K562 treated with DMSO at 1 percent for 4 hours (cell line): ENCODE data around the gene KNSTRN. TPM values are rescaled to one million over a fixed set of nuclear protein-coding genes. Genes with fewer than 3 reads are reported as not detected.

ENCODE experiments used
- total RNA-seq: library from RNA; unstranded; fragments of 300-600 nt; gene quantifications from 2 replicates; pipeline ENCODE4 v1.2.3, GENCODE V29; 2022; ENCODE audit not compliant: insufficient read depth

The KNSTRN gene
- total RNA-seq = 14.9 and 20.8 TPM in 2 replicates

GRCh38 chr15:40382580-40383456 lies at the start of gene KNSTRN:
KNSTRN (plus strand) TSS chr15:40382721; CDS start chr15:40382836, 115 bp downstream.

GRCh38 chr15:40340740-40341400 lies 41.7 kb upstream of the KNSTRN start, which contains the start of gene CCDC9B:
CCDC9B (minus strand) TSS chr15:40340939; CDS start chr15:40340819, 120 bp downstream.

GRCh38 chr15:40357723-40358470 lies 24.6 kb upstream of the KNSTRN start, which contains the start of gene DISP2:
DISP2 (plus strand) TSS chr15:40358219; CDS start chr15:40358322, 103 bp downstream.

GRCh38 chr15:40405501-40406381 lies 23.2 kb downstream of the KNSTRN start, which contains the start of gene IVD:
IVD (plus strand) TSS chr15:40405795; CDS start chr15:40405828, 33 bp downstream.

GRCh38 chr15:40440743-40441564 lies 58.4 kb downstream of the KNSTRN start, which contains the start of gene BAHD1:
BAHD1 (plus strand) TSS chr15:40440953; CDS start chr15:40458465, 17,512 bp downstream.

Other genes starting within 250 kb of the KNSTRN start
- 27.4 and 37.9 TPM in 2 replicates for gene BUB1B, start 221.7 kb upstream of the KNSTRN start, total RNA-seq
- gene PAK6, start 143.7 kb upstream of the KNSTRN start, total RNA-seq = 0.36 TPM in 1 of 2 replicates, not detected in the other
- 1.1 TPM in 1 of 2 replicates, not detected in the other for gene ANKRD63, start 99.7 kb upstream of the KNSTRN start, total RNA-seq
- gene PLCB2, start 74.8 kb upstream of the KNSTRN start, total RNA-seq = 9.6 and 13.9 TPM in 2 replicates
- 17.2 and 18.2 TPM in 2 replicates for gene INAFM2, start 59.0 kb upstream of the KNSTRN start, total RNA-seq
- 0.57 TPM in 1 of 2 replicates, not detected in the other for gene CCDC9B, start 41.8 kb upstream of the KNSTRN start, total RNA-seq
- gene PHGR1, start 31.7 kb upstream of the KNSTRN start, total RNA-seq = not detected in 2 replicates
- not detected in 2 replicates for gene DISP2, start 24.5 kb upstream of the KNSTRN start, total RNA-seq
- gene IVD, start 23.1 kb downstream of the KNSTRN start, total RNA-seq = 1.9 and 3.5 TPM in 2 replicates
- 16.6 and 25.0 TPM in 2 replicates for gene BAHD1, start 58.2 kb downstream of the KNSTRN start, total RNA-seq
- 10.2 and 12.4 TPM in 2 replicates for gene CHST14, start 88.3 kb downstream of the KNSTRN start, total RNA-seq
- gene CCDC32, start 182.3 kb downstream of the KNSTRN start, total RNA-seq = 17.2 and 26.3 TPM in 2 replicates
- gene RPUSD2, start 186.6 kb downstream of the KNSTRN start, total RNA-seq = 9.7 and 9.8 TPM in 2 replicates
- gene KNL1, start 211.5 kb downstream of the KNSTRN start, total RNA-seq = 19.5 and 20.2 TPM in 2 replicates